Fibroblast of lung (primary cell): ENCODE data around the gene MCF2L2. TPM values are rescaled to one million over a fixed set of nuclear protein-coding genes. Genes with fewer than 3 reads are reported as not detected.
A peak's percentile ranks its signal among the peaks of the same experiment; 100 is the strongest.

Source experiments
- DNase-seq, 2 donors: peaks; one replicate each; pipeline versions ENCODE4 v3.0.0 to v3.0.0-alpha.2; 2010; ENCODE audit warnings: low read depth in 2 of 2
- H2AFZ ChIP-seq: 2 replicates; pipeline ENCODE4 v1.5.1; 2012; ENCODE audit warnings: low read length, control low read depth, inconsistent platforms
- H3K27ac ChIP-seq: 2 replicates; pipeline ENCODE4 v1.5.1; 2011; ENCODE audit warnings: low read length, control low read depth; ENCODE audit not compliant: insufficient read depth
- H3K27me3 ChIP-seq: 2 replicates; pipeline ENCODE4 v1.5.1; 2011; ENCODE audit warnings: mild to moderate bottlenecking, low read length; ENCODE audit not compliant: control insufficient read depth, insufficient read depth
- H3K36me3 ChIP-seq: 2 replicates; pipeline ENCODE4 v1.5.1; 2011; ENCODE audit warnings: low read length; ENCODE audit not compliant: control insufficient read depth, insufficient read depth
- H3K4me1 ChIP-seq: 2 replicates; pipeline ENCODE4 v1.5.1; 2011; ENCODE audit warnings: low read length; ENCODE audit not compliant: control insufficient read depth, insufficient read depth; ENCODE audit errors: extremely low read depth
- H3K4me2 ChIP-seq: 2 replicates; pipeline ENCODE4 v1.5.1; 2011; ENCODE audit warnings: low read length, control low read depth; ENCODE audit not compliant: insufficient read depth; ENCODE audit errors: extremely low read depth
- H3K4me3 ChIP-seq, 4 experiments: fragments of 200-600 bp in 1 of 4; sonication (generic) in 1 of 4; replicated peaks in 1 of 4; 2 replicates each; pipeline ENCODE4 v1.5.1; 2011 to 2016; ENCODE audit warnings: low read length in 4 of 4, low read depth in 3 of 4, mild to moderate bottlenecking in 3 of 4, control low read depth in 2 of 4, inconsistent platforms in 1 of 4, mixed read lengths in 1 of 4; ENCODE audit not compliant: insufficient read depth in 1 of 4; ENCODE audit errors: control extremely low read depth in 1 of 4
- H3K79me2 ChIP-seq: 2 replicates; pipeline ENCODE4 v1.5.1; 2012; ENCODE audit warnings: mild to moderate bottlenecking, low read length, inconsistent platforms; ENCODE audit not compliant: control insufficient read depth, insufficient read depth
- H3K9ac ChIP-seq: 2 replicates; pipeline ENCODE4 v1.5.1; 2011; ENCODE audit warnings: mild to moderate bottlenecking, low read length, control low read depth; ENCODE audit not compliant: insufficient read depth
- H3K9me3 ChIP-seq: 2 replicates; pipeline ENCODE4 v1.5.1; 2012; ENCODE audit warnings: low read depth, low read length; ENCODE audit not compliant: control insufficient read depth, insufficient read depth
- H4K20me1 ChIP-seq: 2 replicates; pipeline ENCODE4 v1.5.1; 2011; ENCODE audit warnings: low read length; ENCODE audit not compliant: control insufficient read depth, insufficient read depth; ENCODE audit errors: extremely low read depth
- EZH2 ChIP-seq: IDR thresholded peaks from 2 replicates; pipeline ENCODE4 v1.5.1; 2012; ENCODE audit warnings: low read length, control low read depth, mild to moderate bottlenecking; ENCODE audit errors: missing control alignments
- polyA plus RNA-seq, 2 donors: library from polyadenylated mRNA; depleted of rRNA in 1 of 2; stranded (reverse) in 1 of 2; unstranded in 1 of 2; fragments of >200 nt; gene quantifications; 2 replicates each; pipeline ENCODE4 v1.2.1, GENCODE V29; 2011 to 2012; ENCODE audit warnings: missing spikeins in 1 of 2
- total RNA-seq: library from RNA; depleted of rRNA; stranded (reverse); fragments of >200 nt; gene quantifications from 2 replicates; pipeline ENCODE4 v1.2.1, GENCODE V29; 2014
- TF ChIP-seq, protein P1 (sequence below), 2 donors: IDR thresholded peaks in 1 of 2; conservative IDR thresholded peaks in 1 of 2; 1 replicate in 1 of 2; 2 replicates in 1 of 2; pipeline ENCODE4 v1.5.1; 2011 to 2012; ENCODE audit warnings: low read length in 2 of 2, control low read depth in 1 of 2, inconsistent platforms in 1 of 2, low read depth in 1 of 2, mild to moderate bottlenecking in 1 of 2

The MCF2L2 gene
- total and polyA plus RNA-seq, 2 donors (not counting 1 experiment from before 2014, with no cell fraction given): under 0.01 to 0.08 TPM

DNA sequence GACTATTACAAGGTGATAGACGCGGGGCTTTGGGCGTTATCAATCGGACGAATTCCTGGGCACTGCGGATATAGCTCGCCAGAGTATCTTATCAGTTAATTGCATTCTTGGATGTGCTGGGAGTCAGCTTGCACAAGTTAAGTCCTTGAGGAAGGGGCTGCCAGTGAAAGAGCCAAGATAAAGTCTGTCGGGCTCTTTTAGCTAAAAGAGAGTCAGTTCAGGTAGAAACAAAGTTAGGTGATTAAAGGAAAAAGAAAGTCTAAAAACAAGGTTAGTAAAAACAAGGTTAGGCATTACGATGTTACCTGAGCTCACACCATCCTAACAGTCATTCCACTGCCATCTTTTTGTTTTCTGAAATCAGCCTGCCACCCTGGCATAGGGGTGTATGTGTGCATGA is 6.1 kb upstream of the MCF2L2 start:
- Histone ChIP-seq H4K20me1 (no peaks in the 10 kb centered on the region), H3K4me1 (no peaks in the 10 kb centered on the region), H3K79me2 (no peaks in the 10 kb centered on the region), H3K4me2 (no peak overlapping the region), H3K9ac (no peak overlapping the region), H2AFZ (no peak overlapping the region), H3K9me3 (no peaks in the 10 kb centered on the region), H3K27me3 (peaks cover 14% of the 10 kb centered on the region), H3K36me3 (no peaks in the 10 kb centered on the region), H3K27ac (no peak overlapping the region), H3K4me3 (no peak overlapping the region)
- no peak for DNase-seq
- TF ChIP-seq, protein P1, sequence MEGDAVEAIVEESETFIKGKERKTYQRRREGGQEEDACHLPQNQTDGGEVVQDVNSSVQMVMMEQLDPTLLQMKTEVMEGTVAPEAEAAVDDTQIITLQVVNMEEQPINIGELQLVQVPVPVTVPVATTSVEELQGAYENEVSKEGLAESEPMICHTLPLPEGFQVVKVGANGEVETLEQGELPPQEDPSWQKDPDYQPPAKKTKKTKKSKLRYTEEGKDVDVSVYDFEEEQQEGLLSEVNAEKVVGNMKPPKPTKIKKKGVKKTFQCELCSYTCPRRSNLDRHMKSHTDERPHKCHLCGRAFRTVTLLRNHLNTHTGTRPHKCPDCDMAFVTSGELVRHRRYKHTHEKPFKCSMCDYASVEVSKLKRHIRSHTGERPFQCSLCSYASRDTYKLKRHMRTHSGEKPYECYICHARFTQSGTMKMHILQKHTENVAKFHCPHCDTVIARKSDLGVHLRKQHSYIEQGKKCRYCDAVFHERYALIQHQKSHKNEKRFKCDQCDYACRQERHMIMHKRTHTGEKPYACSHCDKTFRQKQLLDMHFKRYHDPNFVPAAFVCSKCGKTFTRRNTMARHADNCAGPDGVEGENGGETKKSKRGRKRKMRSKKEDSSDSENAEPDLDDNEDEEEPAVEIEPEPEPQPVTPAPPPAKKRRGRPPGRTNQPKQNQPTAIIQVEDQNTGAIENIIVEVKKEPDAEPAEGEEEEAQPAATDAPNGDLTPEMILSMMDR (conservative IDR thresholded peaks at IDR 0.05 in 1 of 2, IDR thresholded peaks at IDR 0.05 in 1 of 2; ENCODE audit: low read depth in 1 of 2, low read length in 2 of 2): no peak
- no peak for TF ChIP-seq EZH2

DNA sequence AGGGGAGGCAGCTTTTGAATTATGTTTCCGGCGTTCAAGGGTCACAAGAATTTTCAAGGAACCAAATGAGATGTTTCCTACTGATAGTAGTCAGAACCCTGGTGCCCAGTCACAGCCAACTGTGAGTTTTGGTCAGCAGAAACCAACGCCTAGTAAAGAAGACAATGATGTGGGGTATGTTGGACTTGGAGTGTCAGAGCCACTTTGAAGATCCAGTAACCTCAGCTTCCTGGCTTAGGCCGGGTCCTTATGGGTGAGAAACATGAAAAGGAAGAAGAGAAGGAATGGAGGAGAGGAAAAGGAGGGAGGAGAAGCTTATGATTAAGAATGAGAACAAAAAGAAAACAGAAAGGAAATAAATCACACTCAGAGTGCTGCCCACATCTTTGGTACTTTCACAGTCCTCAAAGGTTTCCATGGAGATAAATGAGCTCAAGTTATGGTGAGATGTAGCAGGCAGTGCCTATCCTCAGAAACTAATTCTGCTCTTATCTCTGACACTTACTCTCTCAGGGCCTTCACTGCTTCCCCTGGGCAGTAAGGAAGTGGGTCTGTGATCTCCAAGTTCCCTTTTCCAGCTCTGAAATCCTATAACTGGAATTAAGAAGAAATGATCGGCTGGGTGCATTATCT is 2.0 kb upstream of the MCF2L2 start:
- DNase-seq: no peak
- no peak overlapping the region for H3K4me2 ChIP-seq
- H4K20me1 ChIP-seq: no peaks in the 10 kb centered on the region
- TF ChIP-seq, protein P1 (conservative IDR thresholded peaks at IDR 0.05 in 1 of 2, IDR thresholded peaks at IDR 0.05 in 1 of 2; ENCODE audit: low read depth in 1 of 2, low read length in 2 of 2): no peak
- no peak for TF ChIP-seq EZH2
- peaks cover 28% of the 10 kb centered on the region for H3K27me3 ChIP-seq
- no peak overlapping the region for H2AFZ ChIP-seq
- H3K4me1 ChIP-seq: no peaks in the 10 kb centered on the region
- no peak overlapping the region for H3K4me3 ChIP-seq
- no peaks in the 10 kb centered on the region for H3K79me2 ChIP-seq
- H3K9ac ChIP-seq: no peak overlapping the region
- no peak overlapping the region for H3K27ac ChIP-seq
- H3K9me3 ChIP-seq: no peaks in the 10 kb centered on the region
- H3K36me3 ChIP-seq: no peaks in the 10 kb centered on the region

DNA sequence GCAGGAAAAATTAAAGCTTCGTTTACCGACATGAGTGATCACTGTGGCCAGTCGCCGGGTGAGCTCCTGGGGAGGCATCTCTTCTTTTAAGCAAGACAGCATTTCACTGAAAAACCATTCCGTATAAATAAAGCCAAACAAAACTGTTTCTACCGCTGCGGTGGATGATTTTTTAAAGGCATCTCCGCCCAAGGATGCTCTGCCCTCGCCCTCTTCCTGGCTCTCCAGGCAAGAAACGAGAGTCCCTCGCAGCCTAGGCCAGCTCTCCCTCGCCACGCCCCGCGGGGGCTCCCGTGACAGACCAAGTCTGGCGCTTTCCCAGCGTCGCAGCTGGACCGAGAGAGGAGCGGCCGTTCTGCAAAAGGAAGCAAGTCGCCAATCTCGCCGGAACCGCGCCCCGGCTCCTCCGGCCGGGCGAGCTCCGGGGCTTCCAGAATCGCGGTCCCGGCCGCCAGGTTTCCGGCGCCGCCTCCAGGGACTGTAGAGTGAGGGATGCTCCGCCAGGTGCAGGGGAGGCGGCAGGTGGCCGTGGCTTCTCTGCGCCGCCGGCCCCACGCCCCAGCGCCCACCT is 458 bp downstream of the MCF2L2 start:
- peak overlapping the region; percentile 92 for H3K4me2 ChIP-seq
- peak overlapping the region; percentile 30 for H3K9ac ChIP-seq
- TF ChIP-seq, protein P1 (conservative IDR thresholded peaks at IDR 0.05 in 1 of 2, IDR thresholded peaks at IDR 0.05 in 1 of 2; ENCODE audit: low read depth in 1 of 2, low read length in 2 of 2): no peak
- TF ChIP-seq EZH2: no peak
- H4K20me1 ChIP-seq: no peaks in the 10 kb centered on the region
- peak overlapping the region; percentile 47 to 67 (median 57) for H3K4me3 ChIP-seq
- peak overlapping the region; percentile 55 for H2AFZ ChIP-seq
- H3K4me1 ChIP-seq: no peaks in the 10 kb centered on the region
- no peak overlapping the region for H3K27ac ChIP-seq
- H3K9me3 ChIP-seq: no peaks in the 10 kb centered on the region
- peaks cover 16% of the 10 kb centered on the region for H3K27me3 ChIP-seq
- H3K79me2 ChIP-seq: no peaks in the 10 kb centered on the region
- no peaks in the 10 kb centered on the region for H3K36me3 ChIP-seq
- peak; percentile 16 to 41 for DNase-seq
